Right forelimb (tissue), 1 donor: ENCODE data around the gene DMXL2.
"Not testable (repeated sequence)": the region's sequence is repeated elsewhere in the genome, so short reads cannot be mapped to it uniquely, and the experiment has no call there.

Experiments
- DNase-seq: peaks from one replicate; pipeline ENCODE4 v3.0.0-alpha.2; 2018

DMXL2 gene

GRCh38 chr15:51623386-51623938, 891 bp upstream of the DMXL2 start:
- DNase-seq: no peak

GRCh38 chr15:51621936-51622603, 501 bp downstream of the DMXL2 start:
- peak; percentile 70 for DNase-seq

GRCh38 chr15:51621155-51621765, 1.3 kb downstream of the DMXL2 start:
- no peak for DNase-seq

DNA sequence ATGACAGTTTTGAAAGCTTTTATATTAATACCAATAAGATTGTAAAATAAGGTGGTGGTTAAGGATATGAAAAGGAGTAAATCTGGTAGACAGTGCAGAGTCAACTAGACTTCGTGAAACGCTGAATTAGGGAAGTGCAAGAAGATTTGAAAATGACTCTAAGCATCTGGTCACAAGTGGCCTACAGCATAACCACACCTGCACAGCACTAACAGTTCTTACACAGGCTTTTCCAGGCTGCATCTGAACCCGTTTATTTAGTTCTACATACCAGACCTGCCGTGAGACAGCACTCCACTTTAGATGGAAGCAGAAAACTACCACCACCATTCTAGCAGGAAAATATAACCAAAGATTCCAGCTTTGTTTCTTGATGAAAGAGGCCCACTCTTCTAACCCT, 1.9 kb downstream of the DMXL2 start:
- no peak for DNase-seq

DNA sequence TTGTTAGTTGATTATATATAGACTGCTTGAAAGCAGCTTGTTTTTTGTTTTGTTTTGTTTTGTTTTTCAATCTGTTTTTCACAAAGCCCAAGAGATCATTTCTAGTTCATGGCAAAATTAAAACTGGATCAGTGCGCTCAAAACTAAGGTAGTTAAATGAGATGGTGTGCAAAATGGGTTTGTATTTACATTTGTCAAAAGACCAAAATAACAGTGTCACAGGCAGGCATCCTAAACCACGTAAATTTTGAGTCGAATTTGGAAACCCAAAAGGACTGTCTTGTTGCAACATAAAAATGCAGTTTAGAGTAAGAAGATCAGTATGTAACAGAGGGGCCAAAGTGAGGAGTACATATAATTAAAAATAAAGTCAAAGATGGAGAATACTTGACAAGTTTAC, 2.4 kb downstream of the DMXL2 start:
- no peak for DNase-seq

- no peak for DNase-seq
Measured at GRCh38 chr15:51619331-51620035, 3.1 kb downstream of the DMXL2 start.

GRCh38 chr15:51617886-51618285, 4.7 kb downstream of the DMXL2 start:
- DNase-seq: no peak

GRCh38 chr15:51613951-51614350, 8.6 kb downstream of the DMXL2 start:
- no peak for DNase-seq

DNA sequence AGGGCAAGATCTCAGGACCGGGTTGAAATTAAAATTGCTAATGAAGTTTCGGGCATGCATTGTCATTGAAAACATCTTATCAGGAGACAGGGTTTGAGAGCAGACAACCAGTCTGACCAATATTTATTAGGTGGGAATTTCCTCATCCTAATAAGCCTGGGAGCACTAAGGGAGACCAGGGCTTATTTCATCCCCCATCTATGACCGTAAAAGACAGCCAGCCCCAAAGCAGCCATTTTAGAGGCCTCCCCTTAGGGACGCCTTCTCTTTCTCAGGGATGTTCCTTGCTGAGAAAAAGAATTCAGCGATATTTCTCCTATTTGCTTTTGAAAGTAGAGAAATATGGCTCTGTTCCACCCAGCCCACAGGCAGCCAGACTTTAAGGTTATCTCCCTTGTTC, 9.9 kb downstream of the DMXL2 start:
- not testable (repeated sequence) for DNase-seq

GRCh38 chr15:51603462-51603948, 19.1 kb downstream of the DMXL2 start:
- not testable (repeated sequence) for DNase-seq

GRCh38 chr15:51603002-51603401, 19.6 kb downstream of the DMXL2 start:
- no peak for DNase-seq

GRCh38 chr15:51602484-51602883, 20.1 kb downstream of the DMXL2 start:
- DNase-seq: no peak

DNA sequence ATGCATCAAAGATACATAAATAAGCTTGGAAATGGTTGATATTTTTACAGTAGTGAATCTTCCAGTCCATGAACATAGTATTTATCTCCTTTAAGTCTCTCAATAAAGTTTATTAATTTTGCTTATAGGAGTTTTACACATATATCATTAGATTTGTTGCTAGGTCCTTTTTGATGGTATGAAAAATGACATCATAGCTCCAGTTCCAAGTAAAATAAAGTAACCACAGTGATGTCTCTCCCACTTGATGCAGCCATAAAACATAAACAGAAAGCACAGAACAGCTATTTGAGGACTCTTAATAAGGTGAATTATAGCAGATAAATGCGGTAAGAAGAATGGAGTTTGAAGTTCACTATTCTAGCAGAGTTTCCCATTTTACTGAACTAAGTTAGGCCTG, 20.8 kb downstream of the DMXL2 start:
- no peak for DNase-seq

DNA sequence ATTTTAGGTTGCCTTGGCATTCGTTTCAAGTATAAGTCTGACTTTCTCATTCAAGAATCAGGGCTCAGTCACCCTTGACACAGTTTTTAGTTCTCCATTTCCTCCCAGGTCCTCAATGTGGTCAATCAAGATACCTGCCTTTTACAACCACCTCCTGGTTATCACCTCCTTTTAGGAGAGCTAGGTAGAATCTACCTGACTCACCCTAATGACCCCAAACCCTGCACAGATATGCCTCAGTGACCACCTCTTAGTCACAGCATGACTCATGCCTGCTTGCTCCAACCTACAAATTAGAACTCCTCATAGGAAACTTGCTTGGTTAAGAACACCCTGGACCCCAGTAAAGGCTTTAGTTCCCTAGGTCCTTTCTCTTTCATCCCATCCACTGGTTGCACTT, 22.5 kb downstream of the DMXL2 start:
- DNase-seq: no peak

- DNase-seq: no peak
Measured at GRCh38 chr15:51589881-51590568, 32.5 kb downstream of the DMXL2 start.

- DNase-seq: no peak
Measured at GRCh38 chr15:51588966-51589365, 33.6 kb downstream of the DMXL2 start.

DNA sequence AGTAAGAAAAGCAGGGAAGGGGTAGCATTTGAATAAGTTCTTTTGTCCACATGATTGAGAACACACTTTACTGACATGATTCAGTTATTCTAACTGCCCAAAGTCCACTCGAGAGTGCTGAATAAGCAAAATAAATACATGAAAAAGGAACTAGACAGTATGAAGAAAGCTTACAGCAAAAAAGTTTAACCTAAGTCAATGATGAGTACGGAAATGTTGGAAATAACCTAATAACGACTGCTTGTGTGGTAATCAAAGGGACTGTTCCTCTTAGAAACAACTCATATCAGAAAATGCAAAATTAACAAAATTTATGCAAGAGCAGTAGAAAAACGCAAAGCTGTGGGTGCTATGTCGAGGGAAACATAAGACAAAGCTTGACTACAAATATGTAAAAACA, 36.6 kb downstream of the DMXL2 start:
- no peak for DNase-seq

GRCh38 chr15:51580982-51581381, 41.6 kb downstream of the DMXL2 start:
- DNase-seq: no peak

DNA sequence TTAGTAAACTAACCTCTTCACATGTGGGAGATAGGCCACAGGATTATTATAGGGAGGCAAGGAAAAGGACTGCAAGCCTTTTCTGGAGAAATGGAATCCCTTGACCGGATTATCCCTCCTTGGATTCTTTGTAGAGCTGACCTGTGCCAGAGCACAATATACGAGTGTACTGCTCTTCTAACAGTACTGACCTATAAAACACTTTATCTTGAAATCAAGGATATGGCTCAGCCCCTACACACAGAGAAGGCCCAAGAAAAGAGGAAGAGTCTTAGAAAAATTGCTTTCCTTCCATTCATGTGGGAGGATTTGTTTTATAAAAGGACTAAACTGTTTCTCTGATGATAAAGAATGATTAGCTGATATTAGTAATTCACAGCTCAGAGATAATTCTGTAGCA, 42.2 kb downstream of the DMXL2 start:
- DNase-seq: no peak

GRCh38 chr15:51579012-51579411, 43.6 kb downstream of the DMXL2 start:
- DNase-seq: no peak

DNA sequence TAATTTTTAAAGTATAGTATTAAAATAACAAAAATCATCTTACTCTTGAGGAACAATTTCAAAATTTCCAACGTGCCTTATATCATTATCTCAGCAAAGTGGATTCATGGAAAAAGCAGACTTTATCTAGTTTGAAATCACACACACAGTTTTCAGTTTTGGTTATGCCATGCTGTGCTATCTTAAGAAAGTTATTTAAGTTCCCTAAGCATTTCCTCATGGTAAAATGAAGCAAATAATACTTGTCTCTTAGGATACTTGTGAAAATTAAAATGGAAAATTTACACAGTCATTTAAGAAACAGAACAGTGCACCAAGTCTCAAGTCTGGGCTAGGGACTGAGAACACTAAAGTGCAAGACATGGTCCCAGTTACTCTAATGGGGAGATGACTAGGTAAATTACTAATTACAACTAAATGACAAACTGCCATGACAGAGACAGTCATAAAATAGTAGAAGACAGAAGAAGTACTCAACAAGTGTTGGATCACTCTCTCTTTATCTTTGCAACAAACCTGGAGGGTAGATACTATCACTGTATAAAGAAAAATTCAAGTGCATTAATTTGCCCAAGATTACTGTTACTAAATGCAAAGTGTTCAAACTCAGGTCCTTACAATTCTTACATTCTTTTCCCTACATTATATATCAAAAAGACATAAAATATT, 44.8 kb downstream of the DMXL2 start:
- no peak for DNase-seq

DNA sequence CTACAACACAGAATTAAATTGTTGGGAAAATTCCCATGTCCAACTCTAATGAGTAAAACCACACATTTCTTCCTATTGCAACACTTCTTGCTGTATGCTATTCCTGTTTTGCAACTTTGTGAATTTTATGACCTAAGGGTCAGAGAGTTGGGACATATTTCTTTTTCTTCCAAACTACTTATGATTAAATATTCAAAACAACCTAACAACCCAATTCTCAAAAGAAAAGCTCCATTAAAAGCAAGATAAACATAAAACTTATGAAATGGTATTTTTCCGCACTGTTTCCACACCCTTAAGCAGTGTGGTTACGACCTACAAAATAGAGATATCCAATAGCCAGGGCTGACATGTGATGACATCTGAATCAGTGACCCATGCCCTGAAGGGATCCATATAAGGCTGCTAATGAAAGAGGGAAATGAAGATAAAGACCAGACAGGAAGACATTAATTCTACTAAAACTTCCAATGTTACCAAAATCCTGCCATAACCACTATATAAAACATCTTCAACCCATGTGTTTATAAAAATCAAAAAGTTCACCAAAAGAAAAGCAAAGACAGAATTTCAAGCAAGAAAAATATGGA, 45.6 kb downstream of the DMXL2 start:
- DNase-seq: no peak
